CD4-positive, alpha-beta T cell (primary cell): Measurements from ENCODE around the gene POLR1B. TPM values are rescaled to one million over a fixed set of nuclear protein-coding genes. Genes with fewer than 3 reads are reported as not detected.
"Not testable (repeated sequence)": the region's sequence is repeated elsewhere in the genome, so short reads cannot be mapped to it uniquely, and the experiment has no call there.

Experiments
- ATAC-seq: fragments of 200-7000 bp; cut with Tn5 transposase; one replicate; pipeline ENCODE4 v1.10.0; 2022; ENCODE audit warnings: mild to moderate bottlenecking; ENCODE audit not compliant: poor library complexity
- CTCF ChIA-PET: fragments of 350-600 bp; sonication (Branson Sonifier 250); formaldehyde crosslinking; loops from one replicate; lab custom pipeline; 2021; ENCODE audit warnings: antibody characterized with exemption, inconsistent platforms; lab: Charles Lee
- POLR2A ChIA-PET: fragments of 350-600 bp; sonication (Branson Sonifier 250); formaldehyde crosslinking; loops from one replicate; lab custom pipeline; 2021; ENCODE audit warnings: antibody characterized with exemption, inconsistent platforms; lab: Charles Lee
- DNase-seq, 14 experiments: peaks; one replicate each; pipeline ENCODE4 v3.0.0-alpha.2; 2013 to 2020; ENCODE audit warnings: mixed read lengths in 2 of 14
- H3K27ac ChIP-seq, 2 donors: one replicate each; pipeline versions ENCODE4 v1.5.1 to v1.7.0; 2013; ENCODE audit warnings: low read length in 2 of 2, low read depth in 1 of 2, mild to moderate bottlenecking in 1 of 2
- H3K27me3 ChIP-seq, 2 experiments: 1 replicate in 1 of 2; 2 replicates in 1 of 2; pipeline versions ENCODE4 v1.6.1 to v1.7.0; 2013; ENCODE audit warnings: low read length in 2 of 2, control low read depth in 1 of 2, mild to moderate bottlenecking in 1 of 2, moderate library complexity in 1 of 2; ENCODE audit not compliant: insufficient read depth in 2 of 2, control insufficient read depth in 1 of 2
- H3K36me3 ChIP-seq: one replicate; pipeline ENCODE4 v1.6.1; 2013; ENCODE audit warnings: low read length, control low read depth; ENCODE audit not compliant: insufficient read depth
- H3K4me1 ChIP-seq: one replicate; pipeline ENCODE4 v1.6.1; 2013; ENCODE audit warnings: low read length, control low read depth; ENCODE audit not compliant: insufficient read depth
- H3K4me3 ChIP-seq: one replicate; pipeline ENCODE4 v1.5.1; 2013; ENCODE audit warnings: mild to moderate bottlenecking, low read length, moderate library complexity
- H3K9me3 ChIP-seq, 2 experiments: 1 replicate in 1 of 2; 2 replicates in 1 of 2; pipeline versions ENCODE4 v1.6.1 to v1.7.0; 2013; ENCODE audit warnings: low read length in 2 of 2, mild to moderate bottlenecking in 2 of 2, control low read depth in 1 of 2, moderate library complexity in 1 of 2; ENCODE audit not compliant: control insufficient read depth in 1 of 2, insufficient read depth in 1 of 2
- H3K27ac Mint-ChIP-seq: one replicate; pipeline ENCODE4 v1.8.0; 2020; ENCODE audit warnings: mixed read lengths
- H3K27me3 Mint-ChIP-seq: one replicate; pipeline ENCODE4 v1.8.0; 2021; ENCODE audit warnings: mixed read lengths
- H3K36me3 Mint-ChIP-seq: one replicate; pipeline ENCODE4 v1.8.0; 2021; ENCODE audit warnings: low read depth, mixed read lengths
- H3K4me1 Mint-ChIP-seq: one replicate; pipeline ENCODE4 v1.8.0; 2021; ENCODE audit warnings: low read depth, mixed read lengths
- H3K4me3 Mint-ChIP-seq: one replicate; pipeline ENCODE4 v1.8.0; 2020; ENCODE audit warnings: mild to moderate bottlenecking, mixed read lengths
- H3K9me3 Mint-ChIP-seq: one replicate; pipeline ENCODE4 v1.8.0; 2020; ENCODE audit warnings: mixed read lengths
- CTCF ChIP-seq: fragments of 200-600 bp; IDR thresholded peaks from one replicate; pipeline ENCODE4 v1.8.0; 2022; ENCODE audit warnings: antibody characterized with exemption, mild to moderate bottlenecking
- intact Hi-C, 2 experiments: fragments of 100-400 bp; cut with DNase I in 1 of 2; cut with micrococcal nuclease in 1 of 2; formaldehyde crosslinking; loops; one replicate each; pipeline versions ENCODE4 v1.15.1 to v1.9.0; 2023 to 2025; cut with DNase I, micrococcal nuclease
- total RNA-seq, 174 experiments: library from RNA in 2 of 174; stranded (reverse) in 2 of 174; gene quantifications; one replicate each; pipeline ENCODE4 v1.2.3 and lab custom pipeline; 2021 to 2026

Gene POLR1B
- total RNA-seq, 2 experiments from 2014 or later: 9.2 to 11.5 TPM

- no peaks in the 10 kb centered on the region for H3K36me3 Mint-ChIP-seq
- Histone ChIP-seq H3K4me3 (no peak overlapping the region), H3K36me3 (no peaks in the 10 kb centered on the region), H3K27me3 (no peaks in the 10 kb centered on the region), H3K27ac (no peak overlapping the region), H3K4me1 (no peaks in the 10 kb centered on the region), H3K9me3 (no peaks in the 10 kb centered on the region)
- H3K4me1 Mint-ChIP-seq: no peaks in the 10 kb centered on the region
- no peak overlapping the region for H3K4me3 Mint-ChIP-seq
- ATAC-seq (no peak), DNase-seq (peak in 1 of 14 experiments; percentile 17)
- ChIA-PET CTCF (no interaction called here), POLR2A (interaction anchor here (1.6 kb wide), 1 partner anchor 13 kb away, joined by 5 read pairs; no protein-coding TSS in a partner anchor)
- no peaks in the 10 kb centered on the region for H3K9me3 Mint-ChIP-seq
- H3K27ac Mint-ChIP-seq: no peak overlapping the region
- H3K27me3 Mint-ChIP-seq: no peaks in the 10 kb centered on the region
- intact Hi-C loops: no loop called here
- no peak for TF ChIP-seq CTCF
These were observed 72.1 kb downstream of the POLR1B start for GRCh38 chr2:112614201-112614840.

DNA sequence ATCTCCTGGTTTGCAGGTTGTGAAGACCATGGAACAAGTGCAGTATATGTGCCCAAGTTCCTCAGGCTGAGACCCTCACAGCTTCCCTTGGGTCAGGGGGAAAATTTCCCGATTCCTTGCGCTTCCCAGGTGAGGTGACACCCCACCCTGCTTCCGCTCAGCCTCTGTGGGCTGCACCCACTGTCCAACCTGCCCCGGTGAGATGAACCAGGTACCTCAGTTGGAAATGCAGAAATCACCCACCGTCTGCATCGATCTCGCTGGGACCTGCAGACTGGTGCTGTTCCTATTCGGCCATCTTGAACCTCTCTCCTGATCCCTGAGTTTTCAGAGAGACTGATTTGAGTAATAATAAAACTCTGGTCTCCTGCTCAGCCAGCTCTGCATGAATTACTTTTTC is 72.8 kb downstream of the POLR1B start:
- Mint-ChIP-seq H3K27me3 (no peaks in the 10 kb centered on the region), H3K36me3 (no peaks in the 10 kb centered on the region), H3K4me3 (no peak overlapping the region), H3K9me3 (no peaks in the 10 kb centered on the region), H3K4me1 (no peaks in the 10 kb centered on the region), H3K27ac (no peak overlapping the region)
- no peaks in the 10 kb centered on the region for H3K36me3 ChIP-seq
- no peaks in the 10 kb centered on the region for H3K27me3 ChIP-seq
- CTCF ChIA-PET: no interaction called here
- DNase-seq (peak in 1 of 14 experiments; percentile 2), ATAC-seq (no peak)
- H3K4me3 ChIP-seq: no peak overlapping the region
- no peaks in the 10 kb centered on the region for H3K9me3 ChIP-seq
- TF ChIP-seq CTCF: no peak
- POLR2A ChIA-PET: no interaction called here
- no peaks in the 10 kb centered on the region for H3K4me1 ChIP-seq
- no peak overlapping the region for H3K27ac ChIP-seq
- intact Hi-C loops: no loop called here

DNA sequence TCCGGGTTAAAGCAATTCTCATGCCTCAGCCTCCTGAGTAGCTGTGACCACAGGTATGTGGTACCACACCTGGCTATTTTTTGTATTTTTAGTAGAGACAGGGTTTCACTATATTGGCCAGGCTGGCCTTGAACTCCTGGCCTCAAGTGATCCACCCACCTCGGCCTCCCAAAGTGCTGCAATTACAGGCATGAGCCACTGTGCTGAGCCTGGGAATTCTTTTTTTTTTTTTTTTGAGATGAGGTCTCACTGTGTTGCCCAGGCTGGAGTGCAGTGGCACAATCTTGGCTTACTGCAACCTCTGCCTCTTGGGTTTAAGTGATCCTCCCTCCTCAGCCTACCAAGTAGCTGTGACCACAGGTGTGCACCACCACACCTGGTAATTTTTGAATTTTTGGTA is 73.5 kb downstream of the POLR1B start:
- H3K27ac Mint-ChIP-seq, H3K4me3 Mint-ChIP-seq, H3K4me1 ChIP-seq, POLR2A ChIA-PET, H3K9me3 ChIP-seq, H3K27ac ChIP-seq, H3K4me3 ChIP-seq, H3K36me3 ChIP-seq, H3K4me1 Mint-ChIP-seq, H3K36me3 Mint-ChIP-seq, H3K27me3 ChIP-seq, ATAC-seq, H3K9me3 Mint-ChIP-seq, H3K27me3 Mint-ChIP-seq, intact Hi-C loops, CTCF ChIA-PET: not testable (repeated sequence)
- DNase-seq: peak in 1 of 14 experiments; percentile 1

GRCh38 chr2:112618383-112618782 is 76.1 kb downstream of the POLR1B start:
- no peak overlapping the region for H3K27ac Mint-ChIP-seq
- POLR2A ChIA-PET: no interaction called here

More at GRCh38 chr2:112618383-112618782, 76.1 kb downstream of the POLR1B start:
- H3K27me3 ChIP-seq: no peaks in the 10 kb centered on the region
- CTCF ChIA-PET: interaction anchor here (0.6 kb wide), 1 partner anchor 38 kb away, joined by 3 read pairs; no protein-coding TSS in a partner anchor
- no peak overlapping the region for H3K4me3 ChIP-seq
- H3K9me3 ChIP-seq: no peaks in the 10 kb centered on the region
- H3K4me1 ChIP-seq: no peaks in the 10 kb centered on the region
- no peaks in the 10 kb centered on the region for H3K27me3 Mint-ChIP-seq
- TF ChIP-seq CTCF: no peak
- no peak overlapping the region for H3K4me3 Mint-ChIP-seq
- H3K9me3 Mint-ChIP-seq: no peaks in the 10 kb centered on the region
- intact Hi-C loops: no loop called here
- no peak for DNase-seq
- H3K36me3 Mint-ChIP-seq: no peaks in the 10 kb centered on the region
- H3K4me1 Mint-ChIP-seq: no peaks in the 10 kb centered on the region
- H3K36me3 ChIP-seq: no peaks in the 10 kb centered on the region
- H3K27ac ChIP-seq: no peak overlapping the region
- no peak for ATAC-seq
